Esophagus muscularis mucosa (tissue), 4 donors: ENCODE measurements around the gene FKBP8. TPM values are rescaled to one million over a fixed set of nuclear protein-coding genes. Genes with fewer than 3 reads are reported as not detected.

Source experiments
- DNase-seq: peaks from one replicate; pipeline ENCODE4 v3.0.0-alpha.2; 2017; ENCODE audit errors: extremely low spot score
- H3K27ac ChIP-seq, 4 donors: fragments of 200-600 bp; sonication (generic); replicated peaks in 1 of 4; 1 replicate in 3 of 4; 2 replicates in 1 of 4; pipeline ENCODE4 v1.5.1; 2016 to 2019; ENCODE audit warnings: mild to moderate bottlenecking in 1 of 4
- H3K27me3 ChIP-seq, 4 donors: fragments of 200-600 bp; sonication (generic); one replicate each; pipeline versions ENCODE4 v1.5.1 to v1.6.0; 2016 to 2019
- H3K36me3 ChIP-seq, 4 donors: fragments of 200-600 bp; sonication (generic); one replicate each; pipeline ENCODE4 v1.5.1; 2016 to 2019
- H3K4me1 ChIP-seq, 4 donors: fragments of 200-600 bp; sonication (generic); one replicate each; pipeline ENCODE4 v1.5.1; 2016 to 2019
- H3K4me3 ChIP-seq, 4 donors: fragments of 200-600 bp; sonication (generic); 1 replicate in 2 of 4; 2 replicates in 2 of 4; pipeline ENCODE4 v1.5.1; 2016 to 2019; ENCODE audit warnings: mild to moderate bottlenecking in 4 of 4, moderate library complexity in 1 of 4
- H3K9me3 ChIP-seq, 4 donors: fragments of 200-600 bp; sonication (generic); 1 replicate in 3 of 4; 2 replicates in 1 of 4; pipeline ENCODE4 v1.5.1; 2016 to 2019
- EP300 ChIP-seq: sonication (generic); formaldehyde crosslinking; IDR thresholded peaks from one replicate; pipeline ENCODE4 v1.6.1; 2017; ENCODE audit warnings: antibody characterized with exemption
- POLR2A ChIP-seq: fragments of 450-650 bp; IDR thresholded peaks from one replicate; pipeline ENCODE4 v1.6.1; 2017; ENCODE audit warnings: antibody characterized with exemption, moderate library complexity, mild to moderate bottlenecking, low read depth
- POLR2AphosphoS5 ChIP-seq, 2 donors: sonication (generic); formaldehyde crosslinking; IDR thresholded peaks; one replicate each; pipeline ENCODE4 v1.6.1; 2017; ENCODE audit warnings: antibody characterized with exemption in 2 of 2
- WGBS: methylation state at CpG from one replicate; pipeline ENCODE4 v1.1.5; 2018; 5-methylcytosine and 5-hydroxymethylcytosine counted together
- intact Hi-C: fragments of 100-400 bp; cut with DNase I; formaldehyde crosslinking; loops from one replicate; pipeline ENCODE4 v1.15.1; 2023
- total RNA-seq, 4 donors: library from RNA; depleted of rRNA; stranded (reverse); fragments of >200 nt; gene quantifications; one replicate each; pipeline versions ENCODE4 v1.1.0 to v1.2.1, GENCODE V29; 2016
- TF ChIP-seq, protein P1 (sequence below), 3 experiments: fragments of 200-600 bp in 2 of 3; fragments of 450-650 bp in 1 of 3; sonication (generic) in 2 of 3; IDR thresholded peaks; one replicate each; pipeline ENCODE4 v1.5.1; 2017 to 2019; ENCODE audit warnings: antibody characterized with exemption in 3 of 3, mild to moderate bottlenecking in 2 of 3, moderate library complexity in 1 of 3

Gene FKBP8
- total RNA-seq, 4 donors from 2014 or later, result 420 to 568 (median 430) TPM

DNA sequence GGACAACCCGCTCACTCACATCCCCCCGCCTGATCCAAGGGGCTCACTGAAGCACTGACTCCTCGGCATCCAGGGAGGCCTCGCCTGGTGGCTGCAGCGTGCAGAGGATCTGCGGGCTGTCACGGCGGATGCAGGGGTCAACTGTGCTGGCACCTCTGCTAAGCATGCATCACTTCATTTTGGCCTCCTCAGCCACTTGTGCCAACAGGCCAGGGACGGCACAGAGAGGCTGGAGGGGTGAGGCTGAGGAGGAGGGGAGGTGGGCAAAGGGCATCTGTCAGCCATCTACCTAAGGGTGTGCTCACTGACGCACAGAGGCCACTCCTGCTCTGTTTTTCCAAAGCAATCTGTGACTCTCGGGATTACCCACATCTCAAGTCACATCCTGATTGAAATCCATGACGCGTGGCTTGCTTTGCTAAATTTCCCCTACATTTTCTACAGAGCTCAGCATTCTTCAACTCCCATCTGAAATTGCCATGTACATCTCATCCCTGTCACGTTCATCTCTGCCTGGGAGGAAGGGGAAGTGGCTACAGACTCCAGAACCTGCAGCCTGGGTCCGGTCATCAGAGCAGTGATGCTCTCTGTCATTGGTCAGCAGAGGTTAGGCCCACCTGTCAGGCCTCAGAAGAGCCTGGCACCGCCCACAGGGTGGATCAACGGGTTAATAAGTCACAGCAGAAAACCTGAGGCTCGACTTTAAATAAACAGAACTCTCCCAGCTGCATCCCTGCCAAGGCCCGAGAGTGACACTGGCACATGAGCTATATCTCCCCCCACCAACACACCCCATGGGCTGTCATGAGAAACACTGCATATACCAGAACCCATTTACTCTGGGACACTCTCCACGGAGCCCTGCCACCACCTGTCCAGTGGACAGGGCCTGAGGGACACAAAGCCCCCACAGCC lies 39.1 kb downstream of the FKBP8 start:
- peaks cover 100% of the 10 kb centered on the region in 4 donors for H3K4me1 ChIP-seq
- WGBS, result 64% methylated on average over 17 of the region's 20 CpGs
- TF ChIP-seq POLR2AphosphoS5 (IDR thresholded peaks at IDR 0.05) (peak in 1 of 2 donors; percentile 19), POLR2A (no peak)
- no peaks in the 10 kb centered on the region for H3K27me3 ChIP-seq
- no peak overlapping the region for H3K4me3 ChIP-seq
- peak overlapping the region; percentile 54 to 72 (median 62) for H3K27ac ChIP-seq
- no peaks in the 10 kb centered on the region for H3K9me3 ChIP-seq
- no peak for DNase-seq
- H3K36me3 ChIP-seq, result no peaks in the 10 kb centered on the region
- intact Hi-C loops, result no loop called here

DNA sequence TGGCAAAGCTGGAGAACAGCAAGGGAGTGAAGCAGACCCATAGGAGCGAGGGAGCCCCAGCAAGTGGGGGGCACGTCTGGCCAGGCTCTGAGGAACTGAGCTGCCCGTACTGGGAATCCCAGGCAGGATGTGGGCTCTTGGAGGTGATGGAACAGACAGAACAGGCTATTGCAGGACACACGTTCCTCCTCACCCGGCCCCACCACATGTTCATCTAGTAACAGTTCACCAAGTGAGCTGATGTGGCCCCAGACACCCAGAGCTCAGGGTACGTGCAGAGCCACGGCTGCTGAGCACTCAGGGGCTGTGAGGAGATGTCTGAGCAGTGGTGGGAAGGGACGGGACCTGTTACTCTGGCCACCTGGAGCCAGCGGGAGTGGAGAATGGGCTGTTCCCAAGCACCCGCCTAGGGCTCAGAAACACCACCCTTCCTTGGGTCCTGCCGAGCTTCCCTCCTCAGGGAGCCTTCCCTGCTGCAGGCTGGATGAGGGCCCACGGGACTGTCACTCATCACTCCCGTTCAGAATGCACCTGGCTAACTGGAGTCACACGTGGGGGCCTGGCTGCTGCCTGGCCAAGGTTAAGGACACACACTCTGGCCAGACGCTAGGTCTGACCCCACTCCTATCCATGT lies 39.9 kb downstream of the FKBP8 start:
- 60% methylated on average over 7 of the region's 15 CpGs for whole genome bisulfite sequencing
- intact Hi-C loops, result no loop called here
- Histone ChIP-seq H3K27ac (peak overlapping the region; percentile 54 to 72 (median 62)), H3K9me3 (no peaks in the 10 kb centered on the region), H3K4me3 (no peak overlapping the region), H3K4me1 (peaks cover 100% of the 10 kb centered on the region in 4 donors), H3K36me3 (no peaks in the 10 kb centered on the region), H3K27me3 (no peaks in the 10 kb centered on the region)
- TF ChIP-seq EP300, result no peak
- TF ChIP-seq POLR2A, result no peak
- TF ChIP-seq POLR2AphosphoS5 (IDR thresholded peaks at IDR 0.05), result no peak
- TF ChIP-seq, protein P1, sequence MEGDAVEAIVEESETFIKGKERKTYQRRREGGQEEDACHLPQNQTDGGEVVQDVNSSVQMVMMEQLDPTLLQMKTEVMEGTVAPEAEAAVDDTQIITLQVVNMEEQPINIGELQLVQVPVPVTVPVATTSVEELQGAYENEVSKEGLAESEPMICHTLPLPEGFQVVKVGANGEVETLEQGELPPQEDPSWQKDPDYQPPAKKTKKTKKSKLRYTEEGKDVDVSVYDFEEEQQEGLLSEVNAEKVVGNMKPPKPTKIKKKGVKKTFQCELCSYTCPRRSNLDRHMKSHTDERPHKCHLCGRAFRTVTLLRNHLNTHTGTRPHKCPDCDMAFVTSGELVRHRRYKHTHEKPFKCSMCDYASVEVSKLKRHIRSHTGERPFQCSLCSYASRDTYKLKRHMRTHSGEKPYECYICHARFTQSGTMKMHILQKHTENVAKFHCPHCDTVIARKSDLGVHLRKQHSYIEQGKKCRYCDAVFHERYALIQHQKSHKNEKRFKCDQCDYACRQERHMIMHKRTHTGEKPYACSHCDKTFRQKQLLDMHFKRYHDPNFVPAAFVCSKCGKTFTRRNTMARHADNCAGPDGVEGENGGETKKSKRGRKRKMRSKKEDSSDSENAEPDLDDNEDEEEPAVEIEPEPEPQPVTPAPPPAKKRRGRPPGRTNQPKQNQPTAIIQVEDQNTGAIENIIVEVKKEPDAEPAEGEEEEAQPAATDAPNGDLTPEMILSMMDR (IDR thresholded peaks at IDR 0.05), result no peak
- DNase-seq, result no peak

DNA sequence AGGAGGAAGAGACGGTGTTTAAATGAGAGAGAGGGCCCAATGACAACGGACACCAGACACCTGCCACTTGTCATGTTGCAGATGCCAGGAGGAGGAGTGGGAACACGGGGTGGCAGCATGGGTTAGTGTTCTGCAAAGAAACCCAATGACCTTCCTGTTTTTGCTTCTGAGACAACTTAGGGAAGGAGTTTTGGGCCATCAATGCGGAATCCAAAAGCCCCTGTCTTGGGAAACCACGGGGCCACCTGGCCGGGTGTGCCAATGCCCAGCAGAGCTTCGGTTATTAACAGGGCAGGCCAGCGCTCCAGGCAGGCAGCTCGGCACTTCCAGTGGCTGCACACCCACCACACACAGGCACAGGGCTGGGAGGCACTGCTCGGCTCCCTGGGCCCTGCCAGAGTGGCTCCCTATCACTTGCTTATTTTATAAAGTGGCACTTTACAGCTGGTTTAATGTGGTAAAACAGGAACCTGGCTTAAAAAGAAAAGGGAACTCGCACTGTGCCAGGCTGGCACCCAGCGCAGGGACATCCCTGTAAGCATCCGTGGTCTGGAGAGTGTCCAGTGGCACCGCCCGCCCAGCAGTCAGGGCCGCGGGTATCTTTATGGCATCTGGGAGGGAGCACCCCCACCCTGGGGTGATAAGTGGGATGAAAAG lies 40.6 kb downstream of the FKBP8 start:
- peak in 1 of 2 donors; percentile 12 for TF ChIP-seq POLR2AphosphoS5 (IDR thresholded peaks at IDR 0.05)
- TF ChIP-seq, protein P1 (IDR thresholded peaks at IDR 0.05), result no peak
- WGBS, result 79% methylated on average over 17 of the region's 17 CpGs
- Histone ChIP-seq H3K9me3 (no peaks in the 10 kb centered on the region), H3K4me1 (peaks cover 99 to 100% (median 99%) of the 10 kb centered on the region in 4 donors), H3K27ac (peak overlapping the region; percentile 54 to 72 (median 62)), H3K36me3 (no peaks in the 10 kb centered on the region), H3K4me3 (no peak overlapping the region), H3K27me3 (no peaks in the 10 kb centered on the region)
- no peak for DNase-seq
- intact Hi-C loops, result no loop called here

DNA sequence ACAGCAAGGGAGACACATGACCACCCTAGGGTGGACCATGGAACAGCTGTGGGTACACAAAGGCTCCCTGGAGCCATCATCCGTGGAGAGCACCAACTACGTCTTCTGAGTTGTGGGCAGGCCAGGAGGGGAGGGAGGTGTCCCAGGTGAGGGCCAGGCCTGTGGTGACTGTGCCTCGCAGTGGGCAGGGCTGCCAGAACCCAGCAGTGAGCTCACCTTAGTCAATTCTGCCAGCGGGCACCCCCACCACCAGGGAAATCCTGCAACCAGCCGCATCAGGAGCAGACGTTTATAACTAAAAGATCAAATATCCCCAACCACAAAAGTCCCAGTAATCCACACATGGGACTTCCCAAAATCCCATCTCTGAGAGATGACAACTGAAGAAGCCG lies 41.1 kb downstream of the FKBP8 start:
- Histone ChIP-seq H3K27ac (peak overlapping the region; percentile 54 to 72 (median 62)), H3K36me3 (no peaks in the 10 kb centered on the region), H3K4me3 (no peak overlapping the region), H3K27me3 (no peaks in the 10 kb centered on the region), H3K4me1 (peaks cover 96 to 100% (median 99%) of the 10 kb centered on the region in 4 donors), H3K9me3 (no peaks in the 10 kb centered on the region)
- no peak for DNase-seq
- TF ChIP-seq POLR2A (no peak), EP300 (no peak), POLR2AphosphoS5 (IDR thresholded peaks at IDR 0.05) (no peak)
- TF ChIP-seq, protein P1 (IDR thresholded peaks at IDR 0.05), result no peak
- intact Hi-C loops, result no loop called here
- 79% methylated on average over 6 of the region's 7 CpGs for WGBS

DNA sequence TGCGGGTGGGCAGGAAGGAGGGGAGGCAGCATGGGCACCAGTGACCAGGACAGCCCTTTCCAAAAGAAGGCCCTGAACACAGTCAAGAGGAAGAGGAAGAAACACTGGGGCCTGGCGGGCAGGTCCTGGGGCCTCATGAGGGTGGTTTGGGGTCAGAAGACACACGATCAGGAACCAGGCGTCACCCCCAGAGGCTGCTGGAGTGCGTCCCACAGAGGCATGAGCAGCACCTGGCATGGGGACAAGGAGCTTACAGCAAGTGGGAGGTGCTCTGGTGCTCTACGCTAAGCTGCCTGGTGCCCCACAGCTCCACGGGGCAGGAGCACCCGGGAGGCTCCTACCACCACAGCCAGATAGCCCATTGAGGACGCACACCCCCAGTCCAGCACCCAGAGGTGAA lies 41.5 kb downstream of the FKBP8 start:
- Histone ChIP-seq H3K4me1 (peaks cover 96 to 100% (median 99%) of the 10 kb centered on the region in 4 donors), H3K27ac (peak overlapping the region; percentile 54 to 72 (median 62)), H3K36me3 (no peaks in the 10 kb centered on the region), H3K4me3 (no peak overlapping the region), H3K27me3 (no peaks in the 10 kb centered on the region), H3K9me3 (no peaks in the 10 kb centered on the region)
- 96% methylated on average over 4 of the region's 9 CpGs for WGBS
- DNase-seq, result no peak
- TF ChIP-seq, protein P1 (IDR thresholded peaks at IDR 0.05), result no peak
- TF ChIP-seq POLR2AphosphoS5 (IDR thresholded peaks at IDR 0.05), result peak; percentile 32 to 48
- no peak for TF ChIP-seq POLR2A
- TF ChIP-seq EP300, result no peak
- intact Hi-C loops, result no loop called here
